GM12892 (cell line): ENCODE results near the gene LRPAP1.

Experiments used
- POLR2A ChIP-seq: IDR thresholded peaks from 2 replicates; pipeline ENCODE4 v1.6.1; 2011; ENCODE audit warnings: low read depth, low read length, control low read depth
- POLR2AphosphoS5 ChIP-seq: IDR thresholded peaks from 2 replicates; pipeline ENCODE4 v1.6.1; 2011; ENCODE audit warnings: low read depth, low read length, control low read depth

DNA sequence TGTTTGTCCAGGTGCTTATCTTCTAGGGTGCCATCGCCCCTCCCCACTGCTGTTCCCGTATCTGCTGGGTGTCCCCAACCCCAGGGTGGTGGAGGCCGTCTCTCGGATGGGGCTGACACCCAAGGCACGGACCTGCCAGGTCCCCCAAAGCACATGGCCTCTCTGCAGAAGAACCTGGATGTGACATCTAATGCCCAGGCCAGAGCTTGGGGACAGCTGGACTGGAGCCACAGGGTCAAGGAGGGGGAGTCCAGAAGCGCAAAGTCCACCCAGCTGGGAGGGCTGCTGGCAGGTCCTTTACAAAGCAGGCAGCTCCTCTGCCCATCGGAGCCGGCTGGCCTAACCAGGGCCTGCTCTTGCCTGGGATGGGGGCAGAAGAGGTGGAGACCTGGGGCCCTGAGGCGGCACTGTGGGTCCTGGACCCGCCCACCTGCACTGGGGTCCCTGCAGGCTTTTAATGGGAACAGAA, 69.9 kb downstream of the LRPAP1 start:
- TF ChIP-seq POLR2A (no peak), POLR2AphosphoS5 (no peak)
